NCI-H446 treated with DMSO at 0.1 percent for 48 hours (cell line): ENCODE data around the gene SF3B6.
"Not testable (repeated sequence)": the region's sequence is repeated elsewhere in the genome, so short reads cannot be mapped to it uniquely, and the experiment has no call there.

Experiments used
- DNase-seq: peaks from one replicate; lab custom pipeline; 2025; lab: John Stamatoyannopoulos, UW

The SF3B6 gene

GRCh38 chr2:24050041-24050979, 25.8 kb downstream of the SF3B6 start:
- no peak for DNase-seq

GRCh38 chr2:24049485-24050021, 26.6 kb downstream of the SF3B6 start, which contains the start of gene FKBP1B:
Gene FKBP1B, plus strand, starts transcription at chr2:24049741. Its CDS starts 109 bp downstream, at chr2:24049850.
- peak; percentile 5 for DNase-seq

DNA sequence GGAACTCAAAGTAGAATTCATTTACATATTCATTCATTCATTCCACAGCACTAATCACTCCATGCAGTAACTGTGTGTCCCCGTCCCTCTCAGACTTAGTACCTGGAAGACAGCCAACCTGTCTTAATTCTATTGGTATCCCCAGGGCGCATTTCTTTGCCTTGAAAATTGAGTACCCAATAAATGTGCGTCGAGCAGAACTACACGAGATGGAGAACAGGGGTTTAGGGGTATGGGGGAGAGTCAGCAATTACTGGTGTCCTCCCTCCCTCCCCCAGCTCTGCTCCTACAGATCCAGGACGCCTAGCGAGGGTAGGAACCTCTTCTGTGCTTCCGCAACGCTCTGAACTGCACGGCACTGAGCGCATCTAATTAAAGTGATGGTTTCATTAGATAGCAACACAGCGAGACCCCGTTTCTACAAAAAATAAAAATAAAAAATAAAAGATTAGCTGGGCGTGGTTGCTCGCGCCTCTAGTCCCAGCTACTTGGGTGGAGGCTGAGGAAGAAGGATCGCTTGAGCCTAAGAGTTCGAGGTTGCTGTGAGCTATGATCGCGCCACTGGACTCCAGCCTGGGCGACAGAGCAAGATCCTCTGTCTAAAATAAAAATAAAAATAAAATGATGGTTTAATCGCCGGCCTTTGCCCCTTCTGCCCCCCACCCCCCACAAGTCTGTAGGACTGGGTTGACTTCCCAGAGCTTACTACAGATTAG, 27.2 kb downstream of the SF3B6 start:
- peak; percentile 27 for DNase-seq

DNA sequence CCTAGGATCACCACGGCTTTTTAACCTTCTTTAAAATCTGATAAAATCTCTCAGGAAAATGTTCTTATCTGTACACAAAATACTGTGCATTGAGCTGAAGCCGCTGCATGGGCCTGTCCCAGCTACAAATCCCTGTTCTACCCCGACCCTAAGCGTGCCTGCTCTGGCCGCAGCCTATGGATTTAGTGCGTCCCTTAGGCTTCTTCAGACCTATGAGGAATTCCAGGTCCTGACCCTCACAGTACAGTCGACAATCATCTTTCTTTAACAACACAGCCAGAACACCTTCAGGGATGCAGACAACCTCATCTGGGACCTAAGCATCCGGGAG, 28.5 kb downstream of the SF3B6 start:
- DNase-seq = no peak

DNA sequence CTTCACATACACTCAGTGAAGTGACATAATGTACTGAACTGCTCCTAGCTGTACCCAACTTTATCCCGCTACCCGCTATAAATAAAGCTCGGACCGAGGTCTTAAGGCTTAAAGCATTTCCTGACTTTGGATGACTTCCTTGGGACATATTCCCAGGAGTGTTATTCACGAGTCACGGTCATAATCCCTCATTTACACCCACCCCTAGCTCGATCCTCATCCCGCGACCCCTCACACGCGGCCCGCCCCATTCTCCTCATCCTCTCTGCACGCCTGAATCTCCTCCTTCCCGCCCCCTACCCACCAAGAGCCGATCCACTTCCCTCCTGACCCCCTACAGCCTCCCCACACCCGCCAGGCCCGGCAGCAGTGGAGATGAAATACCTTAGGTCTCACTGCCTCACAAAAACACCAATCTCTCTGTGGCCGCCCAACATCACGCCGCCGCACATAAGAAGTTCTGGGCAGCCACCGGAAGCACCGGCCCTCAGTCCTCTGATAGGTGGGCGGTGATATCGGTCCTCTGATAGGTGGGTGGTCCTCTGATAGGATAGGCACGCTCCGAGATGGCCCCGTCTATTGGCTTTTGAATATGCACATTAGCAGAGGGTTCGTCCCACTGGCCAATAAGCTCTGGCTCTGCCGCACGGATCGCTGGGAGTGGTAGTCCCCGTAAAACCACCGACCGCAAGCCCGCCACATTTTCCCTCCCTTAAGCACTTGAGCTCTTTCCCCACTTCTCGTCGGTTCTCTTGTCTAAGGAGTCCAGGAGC, 29.0 kb downstream of the SF3B6 start, which contains the start of gene WDCP:
Gene WDCP, minus strand, starts transcription at position 462 of the 773 bp plus-strand sequence. CDS start 7,897 bp downstream, outside the sequence.
- peak; percentile 98 for DNase-seq

GRCh38 chr2:24046599-24046929, 29.6 kb downstream of the SF3B6 start:
- no peak for DNase-seq

DNA sequence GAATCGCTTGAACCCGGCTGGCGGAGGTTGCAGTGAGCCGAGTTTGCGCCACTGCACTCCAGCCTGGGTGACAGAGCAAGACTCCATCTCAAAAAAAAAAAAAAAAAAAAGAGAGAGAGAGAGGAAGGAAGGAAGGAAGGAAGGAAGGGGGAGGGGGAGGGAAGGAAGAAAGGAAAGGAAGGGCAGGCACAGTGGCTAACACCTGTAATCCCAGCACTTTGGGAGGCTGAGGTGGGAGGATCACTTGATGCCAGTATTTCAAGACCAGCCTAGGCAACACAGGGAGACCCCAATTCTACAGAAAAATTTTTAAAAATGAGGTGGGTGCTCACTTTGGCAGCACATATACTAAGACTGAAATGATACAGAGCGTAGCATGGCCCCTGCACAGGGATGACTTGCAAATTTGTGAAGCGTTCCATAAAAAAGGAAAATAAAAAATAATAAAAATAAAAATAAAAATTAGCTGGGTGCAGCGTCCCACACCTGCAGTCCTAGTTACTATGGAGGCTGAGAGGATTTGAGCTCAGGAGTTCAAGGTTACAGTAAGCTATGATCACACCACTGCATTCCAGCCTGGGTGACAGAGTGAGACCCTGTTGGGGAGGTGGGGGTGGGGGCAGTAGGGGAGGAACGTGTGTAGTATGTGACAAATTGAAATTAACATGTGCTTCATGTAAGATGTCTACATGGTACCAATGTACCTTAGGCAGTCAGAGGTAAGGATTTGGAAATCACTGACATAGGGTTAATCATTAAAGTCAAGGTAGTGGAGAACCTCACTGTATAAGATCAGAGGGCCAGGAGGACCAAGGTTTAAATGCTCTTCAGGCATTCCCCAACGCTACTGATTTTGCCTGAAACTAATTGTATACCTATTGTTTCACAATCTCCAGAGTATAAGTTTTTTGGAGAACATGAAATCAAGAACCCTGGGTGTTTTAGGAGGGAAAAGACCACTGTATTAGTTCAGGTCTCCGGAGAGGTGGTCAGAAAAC, 30.3 kb downstream of the SF3B6 start:
- DNase-seq = no peak

DNA sequence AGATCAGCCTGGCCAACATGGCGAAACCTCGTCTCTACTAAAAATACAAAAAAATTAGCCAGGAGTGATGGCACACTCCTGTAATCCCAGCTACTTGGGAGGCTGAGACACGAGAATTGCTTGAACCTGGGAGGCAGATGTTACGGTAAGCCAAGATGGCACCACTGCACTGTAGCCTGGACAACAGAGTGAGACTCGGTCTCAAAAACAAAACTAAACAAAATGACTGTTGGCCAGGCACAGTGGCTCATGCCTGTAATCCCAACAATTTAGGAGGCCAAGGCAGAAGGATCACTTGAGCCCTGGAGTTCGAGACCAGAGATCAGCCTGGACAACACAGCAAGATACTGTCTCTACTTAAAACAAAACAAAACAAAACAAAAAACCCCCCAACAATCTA, 33.0 kb downstream of the SF3B6 start:
- DNase-seq = not testable (repeated sequence)

DNA sequence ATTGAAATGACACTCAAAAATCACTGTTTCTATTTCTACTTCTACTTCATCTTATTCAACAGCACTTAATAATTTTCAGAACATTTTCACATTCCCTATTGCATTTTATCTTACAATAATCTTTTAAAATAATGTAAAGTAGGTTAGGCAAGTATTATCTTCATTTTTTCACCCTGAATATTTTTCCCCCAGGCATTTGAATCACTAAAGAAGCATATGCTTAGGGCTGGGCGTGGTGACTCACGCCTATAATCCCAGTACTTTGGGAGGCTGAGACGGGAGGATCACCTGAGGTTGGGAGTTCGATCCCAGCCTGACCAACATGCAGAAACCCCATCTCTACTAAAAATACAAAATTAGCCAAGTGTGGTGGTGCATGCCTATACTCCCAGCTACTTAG, 35.6 kb downstream of the SF3B6 start:
- DNase-seq = no peak

DNA sequence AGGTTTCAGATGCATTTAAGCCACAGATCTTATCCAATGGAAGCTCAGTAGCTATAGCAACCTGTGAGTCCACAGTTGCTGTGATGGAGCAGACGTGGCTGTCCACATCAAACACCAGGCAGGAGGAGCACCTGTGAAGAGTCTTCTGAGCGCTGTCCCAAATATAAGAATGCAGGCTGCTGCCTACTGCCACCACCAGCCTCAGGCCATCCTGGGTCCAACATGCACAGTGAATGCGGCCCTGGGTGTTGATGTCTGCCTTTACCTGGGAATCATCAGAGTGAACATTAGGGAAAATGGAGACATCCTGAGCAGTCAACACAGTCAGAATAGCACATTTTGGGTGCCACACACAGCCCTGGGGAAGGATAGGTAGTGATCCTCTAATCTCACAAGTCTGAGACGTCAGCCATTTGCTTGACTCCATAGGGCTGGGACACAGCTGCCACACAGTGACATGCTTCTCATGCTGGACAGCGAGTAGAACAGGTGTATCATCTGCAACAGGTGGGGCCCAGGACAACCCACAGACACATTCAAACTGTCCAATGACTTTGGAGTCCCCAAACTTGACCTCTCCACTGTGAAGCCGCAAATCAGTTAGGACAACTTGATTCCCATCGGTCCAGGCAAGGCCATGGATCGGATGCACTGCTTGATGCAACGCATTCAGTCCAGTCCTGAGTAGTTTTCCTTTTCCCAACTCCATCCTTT, 37.2 kb downstream of the SF3B6 start:
- DNase-seq = no peak

- no peak for DNase-seq
Observed at GRCh38 chr2:24026233-24026632, 49.9 kb downstream of the SF3B6 start.

DNA sequence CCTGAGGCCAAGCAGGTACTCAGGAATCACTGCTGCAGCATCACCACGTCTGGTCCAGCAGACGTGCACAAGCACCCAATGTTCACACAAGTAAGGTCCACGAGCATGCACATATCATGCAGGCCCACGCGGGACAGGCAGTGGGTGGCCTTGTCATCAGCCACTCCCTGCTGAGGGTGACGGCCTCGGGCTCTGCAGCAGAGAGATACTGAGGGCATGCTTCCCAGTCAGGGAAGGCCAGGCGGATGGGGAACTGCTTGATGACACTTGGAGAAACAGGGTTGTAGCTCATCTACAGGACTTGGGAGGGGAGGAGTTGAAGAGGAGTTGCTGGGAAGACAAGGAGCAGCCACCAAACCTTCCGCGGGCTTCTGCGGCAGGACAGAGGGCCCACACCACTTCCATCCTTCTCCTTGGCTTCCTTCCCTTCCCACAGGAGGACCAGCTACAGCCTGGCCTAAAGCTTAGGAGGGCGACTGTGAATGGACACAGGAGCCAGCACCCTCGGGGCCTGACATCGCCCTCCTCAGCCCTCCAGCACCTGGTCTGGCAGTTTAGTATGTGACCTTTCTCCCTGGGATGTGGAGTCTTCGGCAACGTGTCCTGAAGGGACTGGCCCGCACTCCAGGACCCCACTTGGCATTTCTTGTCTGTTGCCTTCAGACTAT, 51.0 kb downstream of the SF3B6 start:
- no peak for DNase-seq

DNA sequence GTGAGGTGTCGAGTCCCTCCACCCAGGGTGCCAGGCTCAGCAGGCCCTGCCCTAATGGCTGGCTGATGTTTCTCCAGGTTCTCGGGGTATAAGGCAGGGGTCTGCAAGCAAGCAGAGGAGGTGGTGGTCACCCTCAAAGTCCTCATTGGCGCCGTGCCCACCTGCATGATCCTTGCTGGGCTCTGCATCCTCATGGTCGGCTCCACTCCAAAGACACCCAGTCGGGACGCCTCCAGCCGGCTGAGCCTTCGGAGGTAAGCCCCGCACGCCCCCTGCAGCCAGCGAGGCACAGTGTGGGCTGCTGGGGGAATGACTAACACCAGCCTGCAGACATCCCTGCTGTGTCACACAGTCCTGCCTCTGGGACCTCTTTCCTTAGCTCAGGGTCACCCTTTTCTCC, 52.1 kb downstream of the SF3B6 start:
- DNase-seq = no peak

- DNase-seq = no peak
Observed at GRCh38 chr2:24022975-24023575, 53.1 kb downstream of the SF3B6 start.

GRCh38 chr2:24022324-24022974, 53.7 kb downstream of the SF3B6 start:
- no peak for DNase-seq

- no peak for DNase-seq
Observed at GRCh38 chr2:24021122-24021998, 54.8 kb downstream of the SF3B6 start.

DNA sequence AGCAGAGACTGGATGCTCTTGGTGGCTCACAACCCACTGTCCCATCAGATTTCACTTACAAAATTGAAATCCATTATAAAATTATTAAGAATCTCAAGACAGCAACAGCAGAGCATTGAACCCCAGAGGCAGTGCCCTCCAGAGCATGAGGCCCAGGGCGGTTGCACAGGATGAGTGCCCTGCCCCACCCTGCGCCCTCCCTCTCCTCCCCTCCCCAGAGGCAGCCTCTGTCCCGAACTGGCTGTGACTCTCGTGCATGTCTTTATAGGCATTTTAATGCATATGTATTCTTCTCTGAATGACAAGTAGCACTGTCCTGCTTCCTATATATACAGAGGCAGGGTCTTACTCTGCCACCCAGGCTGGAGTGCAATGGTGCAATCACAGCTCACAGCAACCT, 55.9 kb downstream of the SF3B6 start:
- no peak for DNase-seq

GRCh38 chr2:24019729-24020128, 56.4 kb downstream of the SF3B6 start:
- DNase-seq = no peak
